ENCODE data around the gene HIVEP3. TPM values are rescaled to one million over a fixed set of nuclear protein-coding genes. Genes with fewer than 3 reads are reported as not detected.

Gene HIVEP3
- total RNA-seq, 1 donor from 2014 or later, result 0.37 TPM

DNA sequence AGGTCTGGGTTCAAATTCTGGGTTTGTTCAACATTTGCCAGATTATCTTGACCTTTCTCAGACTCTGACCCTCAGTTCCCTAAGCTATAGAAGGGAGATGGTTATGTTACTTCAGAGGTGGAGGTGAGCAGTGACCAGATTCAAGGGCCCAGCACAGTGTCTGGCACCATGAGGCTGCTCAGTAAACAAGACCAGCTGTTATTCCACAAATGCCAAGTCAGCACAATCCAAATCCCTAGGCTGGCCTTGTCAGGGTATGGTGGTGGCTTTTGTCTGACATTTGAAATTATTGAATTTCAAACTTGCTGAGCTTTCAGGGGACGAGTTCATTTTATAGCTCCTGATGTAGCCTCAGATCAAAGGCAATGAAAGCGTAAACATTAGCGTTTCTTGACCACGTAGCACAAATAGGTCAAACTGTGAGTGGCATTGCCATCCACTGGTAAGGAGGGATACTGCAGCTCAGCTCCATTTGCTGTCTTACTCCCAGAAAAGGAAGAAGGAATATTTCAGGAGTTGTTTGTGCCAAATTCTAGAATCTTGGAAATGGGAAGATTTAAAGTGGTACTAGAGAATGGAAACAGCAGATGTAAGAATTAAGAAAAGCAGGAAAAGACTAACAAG is 339.9 kb downstream of the HIVEP3 start:
- Histone ChIP-seq H3K9me3 (ENCODE audit: low read depth) (no peaks in the 10 kb centered on the region), H3K79me2 (ENCODE audit: low read depth) (no peaks in the 10 kb centered on the region), H3K9ac (no peak overlapping the region), H3K36me3 (no peaks in the 10 kb centered on the region), H3K27me3 (no peaks in the 10 kb centered on the region), H4K20me1 (ENCODE audit: low read depth) (no peaks in the 10 kb centered on the region), H2AFZ (replicated peaks) (peak overlapping the region; percentile 77), H3K4me1 (no peaks in the 10 kb centered on the region), H3K4me2 (no peak overlapping the region), H3F3A (ENCODE audit: low read depth) (no peaks in the 10 kb centered on the region), H3K27ac (no peak overlapping the region), H3K4me3 (no peak overlapping the region)
- TF ChIP-seq CTCF (IDR thresholded peaks at IDR 0.05) (peak; percentile 57), EZH2 (IDR thresholded peaks at IDR 0.05) (no peak)
- Mint-ChIP-seq H3K27me3 (ENCODE audit: insufficient read depth, low read depth) (no peaks in the 10 kb centered on the region), H3K9me3 (no peaks in the 10 kb centered on the region), H3K27ac (no peak overlapping the region), H3K36me3 (no peaks in the 10 kb centered on the region), H3K4me1 (no peaks in the 10 kb centered on the region), H3K4me3 (no peak overlapping the region)
- peak; percentile 48 for DNase-seq (ENCODE audit: low spot score)

DNA sequence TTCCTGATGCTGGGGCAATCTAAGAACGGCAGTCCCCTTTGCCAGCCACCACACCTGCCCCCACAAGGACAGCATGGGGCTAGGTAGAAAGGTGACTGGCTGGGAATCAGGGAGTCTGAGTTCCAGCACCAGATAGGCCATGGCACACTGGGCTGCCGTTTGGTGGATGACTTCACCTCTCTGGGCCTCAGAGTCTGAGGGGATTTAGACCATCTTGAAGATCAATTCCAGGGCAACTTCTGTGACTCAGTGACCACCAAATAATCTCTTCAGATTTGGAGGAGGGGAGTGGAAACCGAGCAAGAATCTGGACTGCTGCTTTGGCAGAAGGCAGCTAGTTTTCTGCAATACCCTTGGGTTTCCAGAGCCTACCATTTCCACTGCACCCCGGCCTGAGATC is 342.1 kb downstream of the HIVEP3 start:
- Histone ChIP-seq H3K4me2 (no peak overlapping the region), H3K9ac (no peak overlapping the region), H3K27ac (no peak overlapping the region), H3K9me3 (ENCODE audit: low read depth) (no peaks in the 10 kb centered on the region), H3K79me2 (ENCODE audit: low read depth) (no peaks in the 10 kb centered on the region), H2AFZ (replicated peaks) (no peak overlapping the region), H3K4me3 (no peak overlapping the region), H3K27me3 (peaks cover under 1% of the 10 kb centered on the region), H3F3A (ENCODE audit: low read depth) (no peaks in the 10 kb centered on the region), H3K4me1 (no peaks in the 10 kb centered on the region), H4K20me1 (ENCODE audit: low read depth) (no peaks in the 10 kb centered on the region), H3K36me3 (no peaks in the 10 kb centered on the region)
- Mint-ChIP-seq H3K27me3 (ENCODE audit: insufficient read depth, low read depth) (peaks cover 2% of the 10 kb centered on the region), H3K36me3 (no peaks in the 10 kb centered on the region), H3K4me1 (no peaks in the 10 kb centered on the region), H3K9me3 (no peaks in the 10 kb centered on the region), H3K4me3 (no peak overlapping the region), H3K27ac (no peak overlapping the region)
- DNase-seq (ENCODE audit: low spot score), result no peak
- TF ChIP-seq EZH2 (IDR thresholded peaks at IDR 0.05), result no peak
- TF ChIP-seq CTCF (IDR thresholded peaks at IDR 0.05), result no peak
- TF ChIP-seq EZH2phosphoT487 (IDR thresholded peaks at IDR 0.05), result no peak

GRCh38 chr1:41576206-41576605 is 342.5 kb downstream of the HIVEP3 start:
- Mint-ChIP-seq H3K9me3 (no peaks in the 10 kb centered on the region), H3K27me3 (ENCODE audit: insufficient read depth, low read depth) (peaks cover 2% of the 10 kb centered on the region), H3K36me3 (no peaks in the 10 kb centered on the region), H3K4me3 (no peak overlapping the region), H3K27ac (no peak overlapping the region), H3K4me1 (no peaks in the 10 kb centered on the region)
- TF ChIP-seq EZH2phosphoT487 (IDR thresholded peaks at IDR 0.05), result no peak
- no peak for TF ChIP-seq CTCF (IDR thresholded peaks at IDR 0.05)
- no peak for TF ChIP-seq EZH2 (IDR thresholded peaks at IDR 0.05)
- H2AFZ ChIP-seq (replicated peaks), result no peak overlapping the region
- no peaks in the 10 kb centered on the region for H3F3A ChIP-seq (ENCODE audit: low read depth)
- no peak overlapping the region for H3K9ac ChIP-seq
- H3K9me3 ChIP-seq (ENCODE audit: low read depth), result no peaks in the 10 kb centered on the region
- no peak overlapping the region for H3K4me2 ChIP-seq
- H3K4me1 ChIP-seq, result no peaks in the 10 kb centered on the region
- H3K4me3 ChIP-seq, result no peak overlapping the region
- no peaks in the 10 kb centered on the region for H4K20me1 ChIP-seq (ENCODE audit: low read depth)
- H3K36me3 ChIP-seq, result no peaks in the 10 kb centered on the region
- peaks cover 5% of the 10 kb centered on the region for H3K27me3 ChIP-seq
- H3K27ac ChIP-seq, result no peak overlapping the region
- no peak for DNase-seq (ENCODE audit: low spot score)
- no peaks in the 10 kb centered on the region for H3K79me2 ChIP-seq (ENCODE audit: low read depth)
